ENCODE data around the gene CPNE2.

GRCh38 chr16:57096793-57097192 is 4.4 kb downstream of the CPNE2 start:
- no peak for TF ChIP-seq GATA3 (IDR thresholded peaks at IDR 0.05; ENCODE audit: low read depth, low read length)
- TF ChIP-seq GATA2 (IDR thresholded peaks at IDR 0.05; ENCODE audit: low read depth, low read length) = no peak

Data from SH-SY5Y (cell line).